Testis (tissue), 2 donors: ENCODE results near the gene DPP6.

Experiments used
- POLR2A ChIP-seq: fragments of 450-650 bp; IDR thresholded peaks from one replicate; pipeline ENCODE4 v1.6.1; 2017; ENCODE audit warnings: antibody characterized with exemption, mild to moderate bottlenecking, moderate library complexity
- TF ChIP-seq, protein P1 (sequence below), 3 experiments: fragments of 450-650 bp in 2 of 3; fragments of 200-600 bp in 1 of 3; sonication (generic) in 1 of 3; IDR thresholded peaks; one replicate each; pipeline ENCODE4 v1.5.1; 2016 to 2019; ENCODE audit warnings: antibody characterized with exemption in 3 of 3, mild to moderate bottlenecking in 2 of 3, moderate library complexity in 1 of 3

- TF ChIP-seq, protein P1, sequence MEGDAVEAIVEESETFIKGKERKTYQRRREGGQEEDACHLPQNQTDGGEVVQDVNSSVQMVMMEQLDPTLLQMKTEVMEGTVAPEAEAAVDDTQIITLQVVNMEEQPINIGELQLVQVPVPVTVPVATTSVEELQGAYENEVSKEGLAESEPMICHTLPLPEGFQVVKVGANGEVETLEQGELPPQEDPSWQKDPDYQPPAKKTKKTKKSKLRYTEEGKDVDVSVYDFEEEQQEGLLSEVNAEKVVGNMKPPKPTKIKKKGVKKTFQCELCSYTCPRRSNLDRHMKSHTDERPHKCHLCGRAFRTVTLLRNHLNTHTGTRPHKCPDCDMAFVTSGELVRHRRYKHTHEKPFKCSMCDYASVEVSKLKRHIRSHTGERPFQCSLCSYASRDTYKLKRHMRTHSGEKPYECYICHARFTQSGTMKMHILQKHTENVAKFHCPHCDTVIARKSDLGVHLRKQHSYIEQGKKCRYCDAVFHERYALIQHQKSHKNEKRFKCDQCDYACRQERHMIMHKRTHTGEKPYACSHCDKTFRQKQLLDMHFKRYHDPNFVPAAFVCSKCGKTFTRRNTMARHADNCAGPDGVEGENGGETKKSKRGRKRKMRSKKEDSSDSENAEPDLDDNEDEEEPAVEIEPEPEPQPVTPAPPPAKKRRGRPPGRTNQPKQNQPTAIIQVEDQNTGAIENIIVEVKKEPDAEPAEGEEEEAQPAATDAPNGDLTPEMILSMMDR (IDR thresholded peaks at IDR 0.05): no peak
- no peak for TF ChIP-seq POLR2A
Observed at GRCh38 chr7:154480817-154481216, 428.6 kb downstream of the DPP6 start.
